Measurements from ENCODE around the gene DLK1. TPM values are rescaled to one million over a fixed set of nuclear protein-coding genes. Genes with fewer than 3 reads are reported as not detected.

Gene DLK1
- total and polyA plus RNA-seq, 4 donors = 0.05 to 9.9 (median 1.2) TPM; not detected in 1

- Histone ChIP-seq H3K36me3 (ENCODE audit: control insufficient read depth in 4 of 4, insufficient read depth in 4 of 4, low read length in 4 of 4) (no peaks in the 10 kb centered on the region), H3K9ac (ENCODE audit: insufficient read depth in 1 of 2, low read length in 2 of 2) (no peak overlapping the region), H3K9me3 (ENCODE audit: control insufficient read depth in 4 of 4, insufficient read depth in 3 of 4, low read length in 3 of 4) (no peaks in the 10 kb centered on the region), H3K27ac (ENCODE audit: low read depth in 1 of 2, low read length in 1 of 2) (no peak overlapping the region), H3K4me1 (ENCODE audit: control insufficient read depth in 5 of 5, insufficient read depth in 5 of 5, low read length in 5 of 5) (peaks cover 0 to 7% (median 0%) of the 10 kb centered on the region in 5 donors), H3K27me3 (ENCODE audit: control insufficient read depth in 3 of 3, insufficient read depth in 3 of 3, low read length in 2 of 3) (no peaks in the 10 kb centered on the region), H3K4me3 (no peak overlapping the region)
- no peak for TF ChIP-seq CTCF (IDR thresholded peaks at IDR 0.05; ENCODE audit: control extremely low read depth, extremely low read depth)
- DNase-seq = no peak
- 80 to 83% methylated on average over 10 of the region's 10 CpGs for WGBS, 2 donors
- ATAC-seq (ENCODE audit: insufficient read depth, low FRiP score) = no peak
Observed at GRCh38 chr14:100688051-100688450, 38.6 kb upstream of the DLK1 start.

DNA sequence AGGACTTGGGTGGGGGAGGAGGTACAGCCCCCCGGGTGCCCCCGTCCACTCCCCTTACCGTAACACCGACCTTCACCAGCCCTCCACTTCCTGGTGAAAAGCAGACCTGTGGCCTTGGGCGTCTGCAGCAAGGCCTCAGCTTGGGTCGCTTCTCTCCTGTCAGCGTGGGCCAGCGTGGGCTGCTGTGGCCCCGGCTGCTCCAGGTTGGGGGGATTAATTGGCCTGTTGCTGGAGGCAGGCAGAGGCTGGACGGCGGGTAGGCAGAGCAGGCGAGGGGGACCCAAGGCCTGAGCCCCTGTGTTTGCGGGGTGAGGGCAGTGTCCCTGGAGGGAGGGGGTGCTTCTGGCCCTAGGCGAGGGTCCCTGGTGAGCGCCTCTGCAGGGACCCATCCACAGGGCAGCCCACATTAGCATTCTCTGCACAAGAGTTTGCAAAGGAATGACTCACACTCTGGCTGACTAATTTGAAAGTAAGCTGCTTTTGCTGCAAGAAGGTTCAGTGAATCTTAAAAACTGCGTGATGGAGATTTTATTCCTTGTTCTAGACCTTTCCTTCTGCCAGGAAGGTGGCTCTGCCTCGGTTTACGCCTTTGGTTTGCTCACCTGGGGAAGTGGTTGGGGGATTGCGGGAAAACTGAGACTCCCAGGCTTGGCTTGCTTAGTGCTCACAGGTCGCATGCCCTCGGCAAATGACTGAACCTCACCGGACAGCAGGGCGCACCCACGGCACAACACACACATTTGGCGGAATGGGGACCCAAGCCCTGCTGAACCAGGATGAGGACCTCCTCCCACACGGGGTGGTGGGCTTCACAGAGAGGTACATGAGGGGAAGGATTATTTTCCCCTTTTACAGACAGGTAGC, 37.9 kb upstream of the DLK1 start:
- DNase-seq = no peak
- H3K4me1 ChIP-seq (ENCODE audit: control insufficient read depth in 5 of 5, insufficient read depth in 5 of 5, low read length in 5 of 5) = peaks cover 0 to 5% (median 0%) of the 10 kb centered on the region in 5 donors
- no peak for ATAC-seq (ENCODE audit: insufficient read depth, low FRiP score)
- H3K36me3 ChIP-seq (ENCODE audit: control insufficient read depth in 4 of 4, insufficient read depth in 4 of 4, low read length in 4 of 4) = no peaks in the 10 kb centered on the region
- H3K27me3 ChIP-seq (ENCODE audit: control insufficient read depth in 3 of 3, insufficient read depth in 3 of 3, low read length in 2 of 3) = no peaks in the 10 kb centered on the region
- H3K9me3 ChIP-seq (ENCODE audit: control insufficient read depth in 4 of 4, insufficient read depth in 3 of 4, low read length in 3 of 4) = no peaks in the 10 kb centered on the region
- TF ChIP-seq CTCF (IDR thresholded peaks at IDR 0.05; ENCODE audit: control extremely low read depth, extremely low read depth) = no peak
- H3K9ac ChIP-seq (ENCODE audit: insufficient read depth in 1 of 2, low read length in 2 of 2) = no peak overlapping the region
- no peak overlapping the region for H3K27ac ChIP-seq (ENCODE audit: low read depth in 1 of 2, low read length in 1 of 2)
- H3K4me3 ChIP-seq = no peak overlapping the region
- 87 to 88% methylated on average over 26 of the region's 26 CpGs for WGBS, 2 donors

- no peak for TF ChIP-seq CTCF (IDR thresholded peaks at IDR 0.05; ENCODE audit: control extremely low read depth, extremely low read depth)
- Histone ChIP-seq H3K4me1 (ENCODE audit: control insufficient read depth in 5 of 5, insufficient read depth in 5 of 5, low read length in 5 of 5) (peaks cover 0 to 7% (median 0%) of the 10 kb centered on the region in 5 donors), H3K27ac (ENCODE audit: low read depth in 1 of 2, low read length in 1 of 2) (no peak overlapping the region), H3K9me3 (ENCODE audit: control insufficient read depth in 4 of 4, insufficient read depth in 3 of 4, low read length in 3 of 4) (no peaks in the 10 kb centered on the region), H3K9ac (ENCODE audit: insufficient read depth in 1 of 2, low read length in 2 of 2) (no peak overlapping the region), H3K27me3 (ENCODE audit: control insufficient read depth in 3 of 3, insufficient read depth in 3 of 3, low read length in 2 of 3) (peaks cover 0 to 13% (median 0%) of the 10 kb centered on the region in 3 donors), H3K36me3 (ENCODE audit: control insufficient read depth in 4 of 4, insufficient read depth in 4 of 4, low read length in 4 of 4) (no peaks in the 10 kb centered on the region), H3K4me3 (no peak overlapping the region)
- WGBS, 2 donors = 92% methylated on average over 5 of the region's 5 CpGs
- DNase-seq (no peak), ATAC-seq (ENCODE audit: insufficient read depth, low FRiP score) (no peak)
Observed at GRCh38 chr14:100690672-100691071, 36.0 kb upstream of the DLK1 start.

Measured in lung (tissue), 12 donors.